ENCODE measurements around the gene ZSWIM4. TPM values are rescaled to one million over a fixed set of nuclear protein-coding genes. Genes with fewer than 3 reads are reported as not detected.
A peak's percentile ranks its signal among the peaks of the same experiment; 100 is the strongest.

ZSWIM4 gene
- total and polyA plus RNA-seq, 10 of the 15 experiments (the other 5 are each of a cell fraction or from before 2014, with no cell fraction given), result 0.73 to 11.1 (median 1.8) TPM; not detected in 2

DNA sequence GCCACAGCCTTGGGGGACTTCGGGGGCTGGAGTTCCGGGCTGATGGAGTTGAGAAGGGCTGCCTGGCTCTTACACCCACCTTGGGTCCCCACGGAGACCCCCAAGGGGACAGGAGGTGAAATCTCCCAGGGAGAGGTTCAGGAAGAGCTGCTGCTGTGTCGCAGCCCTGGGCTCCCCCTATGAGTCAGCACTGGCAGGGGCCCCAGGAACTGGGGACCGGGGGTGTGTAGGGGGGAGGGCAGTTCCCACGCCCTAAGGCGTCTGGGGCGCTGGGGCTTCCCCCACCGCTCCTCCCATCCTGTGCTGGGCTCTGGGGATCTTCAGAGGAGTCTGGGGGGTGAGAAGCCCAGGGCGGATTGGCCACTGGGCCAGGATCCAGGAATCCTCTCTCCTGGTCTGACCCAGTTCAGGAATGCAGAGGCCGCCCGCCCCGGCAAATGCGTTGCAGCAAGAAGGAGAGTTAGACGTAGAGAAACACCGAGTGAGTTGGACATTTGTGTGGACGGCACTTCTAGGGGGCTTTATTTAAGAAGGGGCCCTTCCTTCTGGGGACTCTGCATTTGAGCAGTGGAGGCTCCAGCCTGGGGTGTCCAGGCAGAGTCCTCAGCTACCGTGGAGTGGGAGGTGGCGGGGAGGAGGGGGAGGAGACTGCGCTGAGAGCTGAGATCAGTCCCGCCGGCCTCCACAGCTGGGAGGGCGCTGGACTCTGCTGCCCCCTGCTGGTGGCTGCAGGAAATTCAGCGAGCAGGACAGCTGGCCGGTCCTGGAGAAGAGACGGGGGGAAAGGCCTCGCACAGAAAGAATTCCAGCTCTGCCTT is 66.7 kb downstream of the ZSWIM4 start (continued):
- TF ChIP-seq HDAC6 (IDR thresholded peaks at IDR 0.05; ENCODE audit: unreplicated experiment), result no peak
- peak in 1 of 2 experiments; percentile 97; a peak in 2 of 3 replicates for TF ChIP-seq EGR1 (IDR thresholded peaks at IDR 0.05; ENCODE audit: borderline replicate concordance in 1 of 2, low read depth in 2 of 2, low read length in 2 of 2)
- TF ChIP-seq, protein P1, sequence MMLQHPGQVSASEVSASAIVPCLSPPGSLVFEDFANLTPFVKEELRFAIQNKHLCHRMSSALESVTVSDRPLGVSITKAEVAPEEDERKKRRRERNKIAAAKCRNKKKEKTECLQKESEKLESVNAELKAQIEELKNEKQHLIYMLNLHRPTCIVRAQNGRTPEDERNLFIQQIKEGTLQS (IDR thresholded peaks at IDR 0.05; ENCODE audit: borderline replicate concordance, extremely low read depth, low read depth, low read length), result no peak
- TF ChIP-seq POLR2AphosphoS5 (IDR thresholded peaks at IDR 0.05; ENCODE audit: low read length), result peak; percentile 94
- TF ChIP-seq, protein P2, sequence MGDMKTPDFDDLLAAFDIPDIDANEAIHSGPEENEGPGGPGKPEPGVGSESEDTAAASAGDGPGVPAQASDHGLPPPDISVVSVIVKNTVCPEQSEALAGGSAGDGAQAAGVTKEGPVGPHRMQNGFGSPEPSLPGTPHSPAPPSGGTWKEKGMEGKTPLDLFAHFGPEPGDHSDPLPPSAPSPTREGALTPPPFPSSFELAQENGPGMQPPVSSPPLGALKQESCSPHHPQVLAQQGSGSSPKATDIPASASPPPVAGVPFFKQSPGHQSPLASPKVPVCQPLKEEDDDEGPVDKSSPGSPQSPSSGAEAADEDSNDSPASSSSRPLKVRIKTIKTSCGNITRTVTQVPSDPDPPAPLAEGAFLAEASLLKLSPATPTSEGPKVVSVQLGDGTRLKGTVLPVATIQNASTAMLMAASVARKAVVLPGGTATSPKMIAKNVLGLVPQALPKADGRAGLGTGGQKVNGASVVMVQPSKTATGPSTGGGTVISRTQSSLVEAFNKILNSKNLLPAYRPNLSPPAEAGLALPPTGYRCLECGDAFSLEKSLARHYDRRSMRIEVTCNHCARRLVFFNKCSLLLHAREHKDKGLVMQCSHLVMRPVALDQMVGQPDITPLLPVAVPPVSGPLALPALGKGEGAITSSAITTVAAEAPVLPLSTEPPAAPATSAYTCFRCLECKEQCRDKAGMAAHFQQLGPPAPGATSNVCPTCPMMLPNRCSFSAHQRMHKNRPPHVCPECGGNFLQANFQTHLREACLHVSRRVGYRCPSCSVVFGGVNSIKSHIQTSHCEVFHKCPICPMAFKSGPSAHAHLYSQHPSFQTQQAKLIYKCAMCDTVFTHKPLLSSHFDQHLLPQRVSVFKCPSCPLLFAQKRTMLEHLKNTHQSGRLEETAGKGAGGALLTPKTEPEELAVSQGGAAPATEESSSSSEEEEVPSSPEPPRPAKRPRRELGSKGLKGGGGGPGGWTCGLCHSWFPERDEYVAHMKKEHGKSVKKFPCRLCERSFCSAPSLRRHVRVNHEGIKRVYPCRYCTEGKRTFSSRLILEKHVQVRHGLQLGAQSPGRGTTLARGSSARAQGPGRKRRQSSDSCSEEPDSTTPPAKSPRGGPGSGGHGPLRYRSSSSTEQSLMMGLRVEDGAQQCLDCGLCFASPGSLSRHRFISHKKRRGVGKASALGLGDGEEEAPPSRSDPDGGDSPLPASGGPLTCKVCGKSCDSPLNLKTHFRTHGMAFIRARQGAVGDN (IDR thresholded peaks at IDR 0.05), result no peak; the same call in 1 of the 2 replicates
- peak; percentile 89 for TF ChIP-seq TCF3 (IDR thresholded peaks at IDR 0.05; ENCODE audit: borderline replicate concordance, insufficient read depth, low read depth, low read length)
- peak; percentile 84; the same call in 1 of the 2 replicates for TF ChIP-seq RB1 (IDR thresholded peaks at IDR 0.05; ENCODE audit: borderline replicate concordance)
- TF ChIP-seq CHD4 (IDR thresholded peaks at IDR 0.05), result no peak
- TF ChIP-seq NFYA (IDR thresholded peaks at IDR 0.05; ENCODE audit: borderline replicate concordance, low read depth, low read length), result no peak
- TF ChIP-seq RFX5 (IDR thresholded peaks at IDR 0.05; ENCODE audit: low read depth, low read length), result no peak; the same call in 1 of the 2 replicates
- TF ChIP-seq, protein P3, sequence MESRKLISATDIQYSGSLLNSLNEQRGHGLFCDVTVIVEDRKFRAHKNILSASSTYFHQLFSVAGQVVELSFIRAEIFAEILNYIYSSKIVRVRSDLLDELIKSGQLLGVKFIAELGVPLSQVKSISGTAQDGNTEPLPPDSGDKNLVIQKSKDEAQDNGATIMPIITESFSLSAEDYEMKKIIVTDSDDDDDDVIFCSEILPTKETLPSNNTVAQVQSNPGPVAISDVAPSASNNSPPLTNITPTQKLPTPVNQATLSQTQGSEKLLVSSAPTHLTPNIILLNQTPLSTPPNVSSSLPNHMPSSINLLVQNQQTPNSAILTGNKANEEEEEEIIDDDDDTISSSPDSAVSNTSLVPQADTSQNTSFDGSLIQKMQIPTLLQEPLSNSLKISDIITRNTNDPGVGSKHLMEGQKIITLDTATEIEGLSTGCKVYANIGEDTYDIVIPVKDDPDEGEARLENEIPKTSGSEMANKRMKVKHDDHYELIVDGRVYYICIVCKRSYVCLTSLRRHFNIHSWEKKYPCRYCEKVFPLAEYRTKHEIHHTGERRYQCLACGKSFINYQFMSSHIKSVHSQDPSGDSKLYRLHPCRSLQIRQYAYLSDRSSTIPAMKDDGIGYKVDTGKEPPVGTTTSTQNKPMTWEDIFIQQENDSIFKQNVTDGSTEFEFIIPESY (IDR thresholded peaks at IDR 0.05), result 0 out of 2 replicates have a peak, but pooled peaks have one; percentile 6
- TF ChIP-seq BCL11A (IDR thresholded peaks at IDR 0.05; ENCODE audit: low read depth, low read length), result peak; percentile 69
- TF ChIP-seq ZBED1 (IDR thresholded peaks at IDR 0.05; ENCODE audit: borderline replicate concordance), result peak; percentile 81
- peak; percentile 43 for TF ChIP-seq CBFB (IDR thresholded peaks at IDR 0.05; ENCODE audit: low read depth)
- TF ChIP-seq STAT3 (IDR thresholded peaks at IDR 0.05; ENCODE audit: low read depth, low read length), result no peak
- peak; percentile 96 for TF ChIP-seq SMARCA5 (IDR thresholded peaks at IDR 0.05)
- TF ChIP-seq WRNIP1 (IDR thresholded peaks at IDR 0.05; ENCODE audit: borderline replicate concordance, low read depth, low read length), result no peak
- peak in 1 of 2 experiments; percentile 73; a peak in 1 of 4 replicates for TF ChIP-seq SRF (IDR thresholded peaks at IDR 0.05; ENCODE audit: low read depth in 2 of 2, low read length in 2 of 2)
- TF ChIP-seq ESRRA (IDR thresholded peaks at IDR 0.05; ENCODE audit: low read length), result no peak

Data from GM12878 (cell line).